CD4-positive, alpha-beta T cell (primary cell): ENCODE measurements around the gene ZBTB49. TPM values are rescaled to one million over a fixed set of nuclear protein-coding genes. Genes with fewer than 3 reads are reported as not detected.
A peak's percentile ranks its signal among the peaks of the same experiment; 100 is the strongest.

Source experiments
- ATAC-seq: fragments of 200-7000 bp; cut with Tn5 transposase; one replicate; pipeline ENCODE4 v1.10.0; 2022; ENCODE audit warnings: mild to moderate bottlenecking; ENCODE audit not compliant: poor library complexity
- CTCF ChIA-PET: fragments of 350-600 bp; sonication (Branson Sonifier 250); formaldehyde crosslinking; loops from one replicate; lab custom pipeline; 2021; ENCODE audit warnings: antibody characterized with exemption, inconsistent platforms; lab: Charles Lee
- POLR2A ChIA-PET: fragments of 350-600 bp; sonication (Branson Sonifier 250); formaldehyde crosslinking; loops from one replicate; lab custom pipeline; 2021; ENCODE audit warnings: antibody characterized with exemption, inconsistent platforms; lab: Charles Lee
- DNase-seq, 14 experiments: peaks; one replicate each; pipeline ENCODE4 v3.0.0-alpha.2; 2013 to 2020; ENCODE audit warnings: mixed read lengths in 2 of 14
- H3K27ac ChIP-seq, 2 donors: one replicate each; pipeline versions ENCODE4 v1.5.1 to v1.7.0; 2013; ENCODE audit warnings: low read length in 2 of 2, low read depth in 1 of 2, mild to moderate bottlenecking in 1 of 2
- H3K27me3 ChIP-seq, 2 experiments: 1 replicate in 1 of 2; 2 replicates in 1 of 2; pipeline versions ENCODE4 v1.6.1 to v1.7.0; 2013; ENCODE audit warnings: low read length in 2 of 2, control low read depth in 1 of 2, mild to moderate bottlenecking in 1 of 2, moderate library complexity in 1 of 2; ENCODE audit not compliant: insufficient read depth in 2 of 2, control insufficient read depth in 1 of 2
- H3K36me3 ChIP-seq: one replicate; pipeline ENCODE4 v1.6.1; 2013; ENCODE audit warnings: low read length, control low read depth; ENCODE audit not compliant: insufficient read depth
- H3K4me1 ChIP-seq: one replicate; pipeline ENCODE4 v1.6.1; 2013; ENCODE audit warnings: low read length, control low read depth; ENCODE audit not compliant: insufficient read depth
- H3K4me3 ChIP-seq: one replicate; pipeline ENCODE4 v1.5.1; 2013; ENCODE audit warnings: mild to moderate bottlenecking, low read length, moderate library complexity
- H3K9me3 ChIP-seq, 2 experiments: 1 replicate in 1 of 2; 2 replicates in 1 of 2; pipeline versions ENCODE4 v1.6.1 to v1.7.0; 2013; ENCODE audit warnings: low read length in 2 of 2, mild to moderate bottlenecking in 2 of 2, control low read depth in 1 of 2, moderate library complexity in 1 of 2; ENCODE audit not compliant: control insufficient read depth in 1 of 2, insufficient read depth in 1 of 2
- H3K27ac Mint-ChIP-seq: one replicate; pipeline ENCODE4 v1.8.0; 2020; ENCODE audit warnings: mixed read lengths
- H3K27me3 Mint-ChIP-seq: one replicate; pipeline ENCODE4 v1.8.0; 2021; ENCODE audit warnings: mixed read lengths
- H3K36me3 Mint-ChIP-seq: one replicate; pipeline ENCODE4 v1.8.0; 2021; ENCODE audit warnings: low read depth, mixed read lengths
- H3K4me1 Mint-ChIP-seq: one replicate; pipeline ENCODE4 v1.8.0; 2021; ENCODE audit warnings: low read depth, mixed read lengths
- H3K4me3 Mint-ChIP-seq: one replicate; pipeline ENCODE4 v1.8.0; 2020; ENCODE audit warnings: mild to moderate bottlenecking, mixed read lengths
- H3K9me3 Mint-ChIP-seq: one replicate; pipeline ENCODE4 v1.8.0; 2020; ENCODE audit warnings: mixed read lengths
- CTCF ChIP-seq: fragments of 200-600 bp; IDR thresholded peaks from one replicate; pipeline ENCODE4 v1.8.0; 2022; ENCODE audit warnings: antibody characterized with exemption, mild to moderate bottlenecking
- intact Hi-C, 2 experiments: fragments of 100-400 bp; cut with DNase I in 1 of 2; cut with micrococcal nuclease in 1 of 2; formaldehyde crosslinking; loops; one replicate each; pipeline versions ENCODE4 v1.15.1 to v1.9.0; 2023 to 2025; cut with DNase I, micrococcal nuclease
- total RNA-seq, 174 experiments: library from RNA in 2 of 174; stranded (reverse) in 2 of 174; gene quantifications; one replicate each; pipeline ENCODE4 v1.2.3 and lab custom pipeline; 2021 to 2026

ZBTB49 gene
- total RNA-seq, 2 experiments from 2014 or later = 6.6 to 8.8 TPM

GRCh38 chr4:4269331-4269731 is 20.7 kb upstream of the ZBTB49 start:
- Histone ChIP-seq H3K36me3 (peaks cover 35% of the 10 kb centered on the region), H3K9me3 (no peaks in the 10 kb centered on the region), H3K27me3 (no peaks in the 10 kb centered on the region), H3K4me3 (peak overlapping the region; percentile 43), H3K27ac (peak overlapping the region; percentile 53 to 89), H3K4me1 (peaks cover 64% of the 10 kb centered on the region)
- H3K4me1 Mint-ChIP-seq = peaks cover 13% of the 10 kb centered on the region
- H3K36me3 Mint-ChIP-seq = peaks cover 66% of the 10 kb centered on the region
- ATAC-seq (peak; percentile 66), DNase-seq (peak in 11 of 14 experiments; percentile 6 to 87 (median 28))
- intact Hi-C loops = no loop called here
- ChIA-PET POLR2A (interaction anchor here (1.0 to 2.5 kb wide), 6 partner anchors 9 to 193 kb away, joined by 4 to 8 read pairs (median 4); partner anchors contain the start of genes LYAR, TMEM128 and ZBTB49), CTCF (interaction anchor here (3.3 kb wide), 1 partner anchor 9 kb away, joined by 19 read pairs; no protein-coding TSS in a partner anchor)
- H3K9me3 Mint-ChIP-seq = no peaks in the 10 kb centered on the region
- H3K4me3 Mint-ChIP-seq = no peak overlapping the region
- H3K27ac Mint-ChIP-seq = peak overlapping the region; percentile 95
- no peaks in the 10 kb centered on the region for H3K27me3 Mint-ChIP-seq
- no peak for TF ChIP-seq CTCF

DNA sequence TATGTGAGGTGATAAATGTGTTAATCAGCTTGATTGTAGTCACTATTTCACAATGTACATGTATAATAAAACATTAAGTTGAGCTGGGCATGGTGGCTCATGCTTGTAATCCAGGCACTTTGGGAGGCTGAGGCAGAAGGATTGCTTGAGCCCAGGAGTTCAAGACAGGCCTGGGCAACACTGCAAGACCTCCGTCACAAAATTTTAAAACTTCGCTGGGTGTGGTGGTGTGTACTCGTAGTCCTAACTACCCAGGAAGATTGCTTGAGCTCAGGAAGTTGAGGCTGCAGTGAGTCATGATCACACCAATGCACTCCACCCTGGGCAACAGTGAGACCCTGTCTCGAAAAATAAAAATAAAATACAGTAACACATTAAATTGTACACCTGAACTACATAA is 20.2 kb upstream of the ZBTB49 start:
- peak in 11 of 14 experiments; percentile 4 to 81 (median 19) for DNase-seq
- H3K9me3 Mint-ChIP-seq = no peaks in the 10 kb centered on the region
- POLR2A ChIA-PET = interaction anchor here (1.0 to 2.5 kb wide), 5 partner anchors 10 to 193 kb away, joined by 4 to 8 read pairs (median 4); partner anchors contain the start of genes LYAR, TMEM128 and ZBTB49
- no peaks in the 10 kb centered on the region for H3K27me3 Mint-ChIP-seq
- H3K9me3 ChIP-seq = no peaks in the 10 kb centered on the region
- peaks cover 61% of the 10 kb centered on the region for H3K4me1 ChIP-seq
- no peak for TF ChIP-seq CTCF
- H3K4me3 Mint-ChIP-seq = peak overlapping the region; percentile 45
- H3K27ac Mint-ChIP-seq = peak overlapping the region; percentile 95
- peak; percentile 74 for ATAC-seq
- H3K27ac ChIP-seq = peak overlapping the region; percentile 53 to 89
- H3K27me3 ChIP-seq = no peaks in the 10 kb centered on the region
- H3K36me3 ChIP-seq = peaks cover 40% of the 10 kb centered on the region
- intact Hi-C loops = no loop called here
- peaks cover 71% of the 10 kb centered on the region for H3K36me3 Mint-ChIP-seq
- peak overlapping the region; percentile 43 for H3K4me3 ChIP-seq
- CTCF ChIA-PET = interaction anchor here (3.3 kb wide), 1 partner anchor 10 kb away, joined by 19 read pairs; no protein-coding TSS in a partner anchor
- H3K4me1 Mint-ChIP-seq = peaks cover 13% of the 10 kb centered on the region

DNA sequence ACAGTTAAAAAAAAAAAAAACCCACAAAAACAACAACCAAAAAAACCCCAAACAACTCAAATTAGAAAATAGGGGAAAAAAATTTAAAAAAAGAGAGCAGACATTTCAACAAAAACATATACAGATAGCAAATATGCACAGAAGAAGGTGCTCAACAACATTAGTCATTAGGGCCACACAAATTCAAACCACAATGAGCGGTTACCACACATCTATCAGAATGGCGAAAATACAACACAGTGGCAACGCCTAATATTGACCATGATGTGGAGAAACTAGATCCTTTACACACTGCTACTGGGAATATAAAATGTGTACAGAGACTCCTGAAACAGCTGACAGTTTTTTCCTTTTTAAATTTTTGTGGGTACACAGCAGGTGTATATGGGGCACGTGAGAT is 19.5 kb upstream of the ZBTB49 start:
- Histone ChIP-seq H3K36me3 (peaks cover 46% of the 10 kb centered on the region), H3K4me1 (peaks cover 54% of the 10 kb centered on the region), H3K27ac (peak overlapping the region in 1 of 2 donors; percentile 89), H3K4me3 (no peak overlapping the region), H3K27me3 (no peaks in the 10 kb centered on the region), H3K9me3 (no peaks in the 10 kb centered on the region)
- Mint-ChIP-seq H3K9me3 (no peaks in the 10 kb centered on the region), H3K36me3 (peaks cover 77% of the 10 kb centered on the region), H3K4me1 (peaks cover 13% of the 10 kb centered on the region), H3K4me3 (no peak overlapping the region), H3K27me3 (no peaks in the 10 kb centered on the region), H3K27ac (peak overlapping the region; percentile 95)
- intact Hi-C loops = no loop called here
- ATAC-seq (no peak), DNase-seq (peak in 3 of 14 experiments; percentile 24 to 51 (median 35))
- TF ChIP-seq CTCF = no peak
- ChIA-PET CTCF (interaction anchor here (3.3 kb wide), 1 partner anchor 11 kb away, joined by 19 read pairs; no protein-coding TSS in a partner anchor), POLR2A (interaction anchor here (1.0 to 2.5 kb wide), 4 partner anchors 10 to 192 kb away, joined by 4 to 8 read pairs (median 4); partner anchors contain the start of gene TMEM128)
